Upper lobe of left lung (tissue), 6 donors: ENCODE results near the gene RGS7. TPM values are rescaled to one million over a fixed set of nuclear protein-coding genes. Genes with fewer than 3 reads are reported as not detected.
"Not testable (repeated sequence)": the region's sequence is repeated elsewhere in the genome, so short reads cannot be mapped to it uniquely, and the experiment has no call there.

Source experiments
- ATAC-seq, 2 donors: fragments of 200-7000 bp; cut with Tn5 transposase; one replicate each; pipeline ENCODE4 v1.9.1; 2022; ENCODE audit warnings: mild to moderate bottlenecking in 2 of 2, moderate library complexity in 2 of 2; ENCODE audit not compliant: low FRiP score in 2 of 2
- DNase-seq, 2 donors: peaks; one replicate each; pipeline ENCODE4 v3.0.0-alpha.2; 2019 to 2020
- H3K27ac ChIP-seq, 4 donors: fragments of 200-600 bp; sonication (generic); one replicate each; pipeline ENCODE4 v1.5.1; 2016 to 2019
- H3K27me3 ChIP-seq, 4 donors: fragments of 200-600 bp; sonication (generic); one replicate each; pipeline ENCODE4 v1.5.1; 2017 to 2019
- H3K36me3 ChIP-seq, 4 donors: fragments of 200-600 bp; sonication (generic); one replicate each; pipeline ENCODE4 v1.5.1; 2016 to 2019
- H3K4me1 ChIP-seq, 4 donors: fragments of 200-600 bp; sonication (generic); one replicate each; pipeline ENCODE4 v1.5.1; 2018 to 2019
- H3K4me3 ChIP-seq, 4 donors: fragments of 200-600 bp; sonication (generic); one replicate each; pipeline ENCODE4 v1.5.1; 2017 to 2019; ENCODE audit warnings: mild to moderate bottlenecking in 2 of 4, moderate library complexity in 1 of 4
- H3K9me3 ChIP-seq, 4 donors: fragments of 200-600 bp; sonication (generic); one replicate each; pipeline ENCODE4 v1.5.1; 2018 to 2019
- CTCF ChIP-seq, 6 experiments: fragments of 450-650 bp in 4 of 6; fragments of 200-600 bp in 2 of 6; sonication (generic) in 2 of 6; IDR thresholded peaks; one replicate each; pipeline ENCODE4 v1.5.1; 2016 to 2019; ENCODE audit warnings: antibody characterized with exemption in 6 of 6
- EP300 ChIP-seq, 4 donors: sonication (generic); formaldehyde crosslinking; IDR thresholded peaks; one replicate each; pipeline ENCODE4 v1.5.1; 2017; ENCODE audit warnings: antibody characterized with exemption in 4 of 4, control low read depth in 2 of 4
- POLR2A ChIP-seq, 4 donors: fragments of 450-650 bp; IDR thresholded peaks; one replicate each; pipeline ENCODE4 v1.5.1; 2016 to 2017; ENCODE audit warnings: antibody characterized with exemption in 4 of 4, mild to moderate bottlenecking in 2 of 4
- POLR2AphosphoS5 ChIP-seq, 2 donors: sonication (generic); formaldehyde crosslinking; IDR thresholded peaks; one replicate each; pipeline ENCODE4 v1.5.1; 2017; ENCODE audit warnings: antibody characterized with exemption in 2 of 2
- WGBS, 2 donors: methylation state at CpG; one replicate each; pipeline ENCODE4 v1.1.5; 2017 to 2018; 5-methylcytosine and 5-hydroxymethylcytosine counted together
- total RNA-seq, 6 donors: library from RNA; depleted of rRNA in 4 of 6; stranded (reverse); fragments of >200 nt in 4 of 6; gene quantifications; one replicate each; pipeline versions ENCODE4 v1.1.0 to v1.2.1, GENCODE V29; 2016 to 2021
- donor health status: DM: no; HTN: no; CAD: no; lungs with moderate emphysema.
- donor health status: DM: no; HTN: yes; CAD: no; lungs with severe emphysema.

The RGS7 gene
- total RNA-seq, 6 donors from 2014 or later, result 0.15 TPM; not detected in 5

GRCh38 chr1:241310451-241310850, 46.6 kb downstream of the RGS7 start:
- no peak for DNase-seq
- 81 to 88% methylated on average over 3 of the region's 3 CpGs for WGBS, 2 donors
- H3K27ac ChIP-seq, result no peak overlapping the region
- no peaks in the 10 kb centered on the region for H3K27me3 ChIP-seq
- H3K4me1 ChIP-seq, result no peaks in the 10 kb centered on the region
- H3K36me3 ChIP-seq, result no peaks in the 10 kb centered on the region
- no peaks in the 10 kb centered on the region for H3K9me3 ChIP-seq
- no peak for ATAC-seq
- TF ChIP-seq POLR2AphosphoS5 (IDR thresholded peaks at IDR 0.05) (no peak), POLR2A (IDR thresholded peaks at IDR 0.05) (no peak)
- H3K4me3 ChIP-seq, result no peak overlapping the region

- no peaks in the 10 kb centered on the region for H3K36me3 ChIP-seq
- no peaks in the 10 kb centered on the region for H3K27me3 ChIP-seq
- H3K27ac ChIP-seq, result no peak overlapping the region
- TF ChIP-seq EP300 (IDR thresholded peaks at IDR 0.05) (no peak), POLR2AphosphoS5 (IDR thresholded peaks at IDR 0.05) (no peak), CTCF (IDR thresholded peaks at IDR 0.05) (no peak), POLR2A (IDR thresholded peaks at IDR 0.05) (no peak)
- H3K9me3 ChIP-seq, result no peaks in the 10 kb centered on the region
- 81% methylated on average over 4 of the region's 4 CpGs for WGBS, 2 donors
- H3K4me1 ChIP-seq, result no peaks in the 10 kb centered on the region
- H3K4me3 ChIP-seq, result no peak overlapping the region
- ATAC-seq, result no peak
- no peak for DNase-seq
Measured at GRCh38 chr1:241309651-241310050, 47.4 kb downstream of the RGS7 start.

GRCh38 chr1:241308471-241308870, 48.5 kb downstream of the RGS7 start:
- TF ChIP-seq POLR2AphosphoS5 (IDR thresholded peaks at IDR 0.05) (no peak), POLR2A (IDR thresholded peaks at IDR 0.05) (no peak)
- Histone ChIP-seq H3K36me3 (no peaks in the 10 kb centered on the region), H3K27ac (no peak overlapping the region), H3K9me3 (peaks cover 0 to 7% (median 0%) of the 10 kb centered on the region in 4 donors), H3K27me3 (no peaks in the 10 kb centered on the region), H3K4me1 (no peaks in the 10 kb centered on the region), H3K4me3 (no peak overlapping the region)
- DNase-seq (no peak), ATAC-seq (no peak)
- 76 to 90% methylated on average over 3 of the region's 3 CpGs for WGBS, 2 donors

GRCh38 chr1:241308011-241308410, 49.0 kb downstream of the RGS7 start:
- TF ChIP-seq POLR2A (IDR thresholded peaks at IDR 0.05) (no peak), POLR2AphosphoS5 (IDR thresholded peaks at IDR 0.05) (no peak), EP300 (IDR thresholded peaks at IDR 0.05) (no peak), CTCF (IDR thresholded peaks at IDR 0.05) (no peak)
- H3K27me3 ChIP-seq, result no peaks in the 10 kb centered on the region
- 85% methylated on average over 3 of the region's 3 CpGs for WGBS, 2 donors
- DNase-seq (no peak), ATAC-seq (no peak)
- peaks cover 0 to 10% (median 2%) of the 10 kb centered on the region in 4 donors for H3K9me3 ChIP-seq
- H3K36me3 ChIP-seq, result no peaks in the 10 kb centered on the region
- H3K27ac ChIP-seq, result no peak overlapping the region
- no peaks in the 10 kb centered on the region for H3K4me1 ChIP-seq
- H3K4me3 ChIP-seq, result no peak overlapping the region

- peaks cover 0 to 10% (median 2%) of the 10 kb centered on the region in 4 donors for H3K9me3 ChIP-seq
- H3K27me3 ChIP-seq, result no peaks in the 10 kb centered on the region
- TF ChIP-seq POLR2AphosphoS5 (IDR thresholded peaks at IDR 0.05) (no peak), POLR2A (IDR thresholded peaks at IDR 0.05) (no peak), CTCF (IDR thresholded peaks at IDR 0.05) (no peak), EP300 (IDR thresholded peaks at IDR 0.05) (no peak)
- ATAC-seq (peak; percentile 19 to 21), DNase-seq (no peak)
- no peaks in the 10 kb centered on the region for H3K36me3 ChIP-seq
- no peak overlapping the region for H3K4me3 ChIP-seq
- H3K4me1 ChIP-seq, result no peaks in the 10 kb centered on the region
- H3K27ac ChIP-seq, result no peak overlapping the region
- WGBS, 2 donors, result 84 to 85% methylated on average over 12 of the region's 12 CpGs
Measured at GRCh38 chr1:241306125-241306790, 50.7 kb downstream of the RGS7 start.

GRCh38 chr1:241302024-241302423, 55.0 kb downstream of the RGS7 start:
- ATAC-seq, H3K36me3 ChIP-seq, H3K27me3 ChIP-seq, H3K4me3 ChIP-seq, H3K27ac ChIP-seq, H3K4me1 ChIP-seq: not testable (repeated sequence)
- H3K9me3 ChIP-seq, result peaks cover 0 to 10% (median 2%) of the 10 kb centered on the region in 4 donors
- peak in 1 of 2 donors; percentile 47 for DNase-seq
- WGBS, 2 donors, result 85 to 90% methylated on average over 11 of the region's 11 CpGs
